Mucosa of rectum (tissue), 2 donors: ENCODE results near the gene COMT.

Source experiments
- H3K27ac ChIP-seq, 2 donors: one replicate each; pipeline ENCODE4 v1.7.0; 2013; ENCODE audit warnings: inconsistent platforms in 2 of 2, low read depth in 2 of 2, low read length in 2 of 2
- H3K27me3 ChIP-seq, 2 donors: one replicate each; pipeline ENCODE4 v1.7.0; 2013; ENCODE audit warnings: low read length in 2 of 2; ENCODE audit not compliant: control insufficient read depth in 2 of 2, insufficient read depth in 2 of 2
- H3K36me3 ChIP-seq, 2 donors: one replicate each; pipeline ENCODE4 v1.7.0; 2013; ENCODE audit warnings: low read length in 2 of 2; ENCODE audit not compliant: control insufficient read depth in 2 of 2, insufficient read depth in 2 of 2
- H3K4me1 ChIP-seq, 2 donors: one replicate each; pipeline ENCODE4 v1.7.0; 2013; ENCODE audit warnings: low read length in 2 of 2, mild to moderate bottlenecking in 1 of 2; ENCODE audit not compliant: control insufficient read depth in 2 of 2, insufficient read depth in 2 of 2
- H3K4me3 ChIP-seq, 2 donors: one replicate each; pipeline ENCODE4 v1.7.0; 2013; ENCODE audit warnings: low read length in 2 of 2
- H3K9ac ChIP-seq, 2 donors: one replicate each; pipeline ENCODE4 v1.7.0; 2013; ENCODE audit warnings: low read length in 2 of 2, low read depth in 1 of 2, mild to moderate bottlenecking in 1 of 2
- H3K9me3 ChIP-seq, 2 donors: one replicate each; pipeline ENCODE4 v1.7.0; 2013; ENCODE audit warnings: low read length in 2 of 2; ENCODE audit not compliant: control insufficient read depth in 2 of 2
- donor health status: healthy.
- donor health status: Normal muscosa, but diverticular disease.

Gene COMT

GRCh38 chr22:19971276-19972124 is 29.9 kb downstream of the COMT start:
- H3K9ac ChIP-seq: no peak overlapping the region
- no peak overlapping the region for H3K27ac ChIP-seq
- peaks cover 9 to 11% of the 10 kb centered on the region in 2 donors for H3K36me3 ChIP-seq
- H3K4me3 ChIP-seq: no peak overlapping the region
- H3K9me3 ChIP-seq: no peaks in the 10 kb centered on the region
- H3K4me1 ChIP-seq: peaks cover 0 to 3% of the 10 kb centered on the region in 2 donors
- H3K27me3 ChIP-seq: no peaks in the 10 kb centered on the region

- no peak overlapping the region for H3K9ac ChIP-seq
- peaks cover 8 to 9% of the 10 kb centered on the region in 2 donors for H3K36me3 ChIP-seq
Observed at GRCh38 chr22:19972251-19972650, 30.7 kb downstream of the COMT start.

GRCh38 chr22:19972652-19973550 is 31.3 kb downstream of the COMT start:
- H3K4me1 ChIP-seq: peaks cover 0 to 3% of the 10 kb centered on the region in 2 donors
- H3K36me3 ChIP-seq: peaks cover 5 to 9% of the 10 kb centered on the region in 2 donors
- H3K4me3 ChIP-seq: no peak overlapping the region
- H3K9me3 ChIP-seq: no peaks in the 10 kb centered on the region
- H3K27ac ChIP-seq: no peak overlapping the region
- H3K27me3 ChIP-seq: no peaks in the 10 kb centered on the region
- no peak overlapping the region for H3K9ac ChIP-seq

More at GRCh38 chr22:19972251-19972650, 30.7 kb downstream of the COMT start:
- Histone ChIP-seq H3K4me1 (peaks cover 0 to 3% of the 10 kb centered on the region in 2 donors), H3K27ac (no peak overlapping the region), H3K27me3 (no peaks in the 10 kb centered on the region), H3K9me3 (no peaks in the 10 kb centered on the region), H3K4me3 (no peak overlapping the region)

GRCh38 chr22:19973551-19974267 is 32.1 kb downstream of the COMT start:
- no peaks in the 10 kb centered on the region for H3K27me3 ChIP-seq
- peaks cover 0 to 3% of the 10 kb centered on the region in 2 donors for H3K4me1 ChIP-seq
- H3K27ac ChIP-seq: no peak overlapping the region
- no peak overlapping the region for H3K9ac ChIP-seq
- peaks cover 2 to 3% of the 10 kb centered on the region in 2 donors for H3K36me3 ChIP-seq
- no peaks in the 10 kb centered on the region for H3K9me3 ChIP-seq
- no peak overlapping the region for H3K4me3 ChIP-seq

- Histone ChIP-seq H3K9ac (no peak overlapping the region), H3K27ac (no peak overlapping the region), H3K36me3 (peaks cover 0 to under 1% of the 10 kb centered on the region in 2 donors)
Observed at GRCh38 chr22:19974268-19974861, 32.8 kb downstream of the COMT start.

GRCh38 chr22:19974935-19975706 is 33.5 kb downstream of the COMT start:
- Histone ChIP-seq H3K4me1 (peaks cover 0 to 3% of the 10 kb centered on the region in 2 donors), H3K9me3 (no peaks in the 10 kb centered on the region), H3K27ac (no peak overlapping the region), H3K36me3 (no peaks in the 10 kb centered on the region), H3K27me3 (no peaks in the 10 kb centered on the region), H3K4me3 (no peak overlapping the region), H3K9ac (no peak overlapping the region)

More at GRCh38 chr22:19974268-19974861, 32.8 kb downstream of the COMT start:
- peaks cover 0 to 3% of the 10 kb centered on the region in 2 donors for H3K4me1 ChIP-seq
- H3K4me3 ChIP-seq: no peak overlapping the region
- no peaks in the 10 kb centered on the region for H3K9me3 ChIP-seq
- no peaks in the 10 kb centered on the region for H3K27me3 ChIP-seq

- no peaks in the 10 kb centered on the region for H3K27me3 ChIP-seq
- no peak overlapping the region for H3K27ac ChIP-seq
- H3K9me3 ChIP-seq: no peaks in the 10 kb centered on the region
- no peak overlapping the region for H3K4me3 ChIP-seq
- H3K9ac ChIP-seq: no peak overlapping the region
- peaks cover 0 to 1% of the 10 kb centered on the region in 2 donors for H3K4me1 ChIP-seq
- H3K36me3 ChIP-seq: no peaks in the 10 kb centered on the region
Observed at GRCh38 chr22:19975707-19976035, 34.1 kb downstream of the COMT start.

- H3K9me3 ChIP-seq: no peaks in the 10 kb centered on the region
- H3K27me3 ChIP-seq: no peaks in the 10 kb centered on the region
- no peaks in the 10 kb centered on the region for H3K36me3 ChIP-seq
- no peaks in the 10 kb centered on the region for H3K4me1 ChIP-seq
- H3K27ac ChIP-seq: no peak overlapping the region
- H3K9ac ChIP-seq: no peak overlapping the region
- no peak overlapping the region for H3K4me3 ChIP-seq
Observed at GRCh38 chr22:19976671-19977070, 35.1 kb downstream of the COMT start.
